Measurements from ENCODE around the gene GRB2. TPM values are rescaled to one million over a fixed set of nuclear protein-coding genes. Genes with fewer than 3 reads are reported as not detected.
"Not testable (repeated sequence)": the region's sequence is repeated elsewhere in the genome, so short reads cannot be mapped to it uniquely, and the experiment has no call there.

Gene GRB2
- total and polyA plus RNA-seq, 2 experiments from 2014 or later: 89.0 to 112 TPM

- not testable (repeated sequence) for ATAC-seq; H3K36me3 ChIP-seq (ENCODE audit: insufficient read depth); H3K27ac ChIP-seq (ENCODE audit: low read depth); DNase-seq (ENCODE audit: low spot score); H3K4me2 ChIP-seq; H3K27me3 ChIP-seq (ENCODE audit: insufficient read depth); H3F3A ChIP-seq (replicated peaks; ENCODE audit: low read depth); H3K27ac Mint-ChIP-seq; H3K9me3 Mint-ChIP-seq; H2AFZ ChIP-seq; H3K4me3 ChIP-seq; H3K4me3 Mint-ChIP-seq; H3K9me2 ChIP-seq (ENCODE audit: insufficient read depth); H3K27me3 Mint-ChIP-seq (ENCODE audit: insufficient read depth, low read depth, poor library complexity)
- Mint-ChIP-seq H3K36me3 (ENCODE audit: low read depth) (peaks cover 12% of the 10 kb centered on the region; the same call in 2 of the 3 replicates), H3K4me1 (peaks cover 11% of the 10 kb centered on the region; the same call in 2 of the 3 replicates)
- peaks cover 13% of the 10 kb centered on the region for H3K4me1 ChIP-seq (ENCODE audit: insufficient read depth)
- peaks cover 100% of the 10 kb centered on the region for H3K79me2 ChIP-seq (replicated peaks; ENCODE audit: insufficient read depth)
- peaks cover 21% of the 10 kb centered on the region for H4K20me1 ChIP-seq (replicated peaks; ENCODE audit: insufficient read depth)
Observed at GRCh38 chr17:75379426-75379825, 26.1 kb downstream of the GRB2 start.

- TF ChIP-seq, protein P1, sequence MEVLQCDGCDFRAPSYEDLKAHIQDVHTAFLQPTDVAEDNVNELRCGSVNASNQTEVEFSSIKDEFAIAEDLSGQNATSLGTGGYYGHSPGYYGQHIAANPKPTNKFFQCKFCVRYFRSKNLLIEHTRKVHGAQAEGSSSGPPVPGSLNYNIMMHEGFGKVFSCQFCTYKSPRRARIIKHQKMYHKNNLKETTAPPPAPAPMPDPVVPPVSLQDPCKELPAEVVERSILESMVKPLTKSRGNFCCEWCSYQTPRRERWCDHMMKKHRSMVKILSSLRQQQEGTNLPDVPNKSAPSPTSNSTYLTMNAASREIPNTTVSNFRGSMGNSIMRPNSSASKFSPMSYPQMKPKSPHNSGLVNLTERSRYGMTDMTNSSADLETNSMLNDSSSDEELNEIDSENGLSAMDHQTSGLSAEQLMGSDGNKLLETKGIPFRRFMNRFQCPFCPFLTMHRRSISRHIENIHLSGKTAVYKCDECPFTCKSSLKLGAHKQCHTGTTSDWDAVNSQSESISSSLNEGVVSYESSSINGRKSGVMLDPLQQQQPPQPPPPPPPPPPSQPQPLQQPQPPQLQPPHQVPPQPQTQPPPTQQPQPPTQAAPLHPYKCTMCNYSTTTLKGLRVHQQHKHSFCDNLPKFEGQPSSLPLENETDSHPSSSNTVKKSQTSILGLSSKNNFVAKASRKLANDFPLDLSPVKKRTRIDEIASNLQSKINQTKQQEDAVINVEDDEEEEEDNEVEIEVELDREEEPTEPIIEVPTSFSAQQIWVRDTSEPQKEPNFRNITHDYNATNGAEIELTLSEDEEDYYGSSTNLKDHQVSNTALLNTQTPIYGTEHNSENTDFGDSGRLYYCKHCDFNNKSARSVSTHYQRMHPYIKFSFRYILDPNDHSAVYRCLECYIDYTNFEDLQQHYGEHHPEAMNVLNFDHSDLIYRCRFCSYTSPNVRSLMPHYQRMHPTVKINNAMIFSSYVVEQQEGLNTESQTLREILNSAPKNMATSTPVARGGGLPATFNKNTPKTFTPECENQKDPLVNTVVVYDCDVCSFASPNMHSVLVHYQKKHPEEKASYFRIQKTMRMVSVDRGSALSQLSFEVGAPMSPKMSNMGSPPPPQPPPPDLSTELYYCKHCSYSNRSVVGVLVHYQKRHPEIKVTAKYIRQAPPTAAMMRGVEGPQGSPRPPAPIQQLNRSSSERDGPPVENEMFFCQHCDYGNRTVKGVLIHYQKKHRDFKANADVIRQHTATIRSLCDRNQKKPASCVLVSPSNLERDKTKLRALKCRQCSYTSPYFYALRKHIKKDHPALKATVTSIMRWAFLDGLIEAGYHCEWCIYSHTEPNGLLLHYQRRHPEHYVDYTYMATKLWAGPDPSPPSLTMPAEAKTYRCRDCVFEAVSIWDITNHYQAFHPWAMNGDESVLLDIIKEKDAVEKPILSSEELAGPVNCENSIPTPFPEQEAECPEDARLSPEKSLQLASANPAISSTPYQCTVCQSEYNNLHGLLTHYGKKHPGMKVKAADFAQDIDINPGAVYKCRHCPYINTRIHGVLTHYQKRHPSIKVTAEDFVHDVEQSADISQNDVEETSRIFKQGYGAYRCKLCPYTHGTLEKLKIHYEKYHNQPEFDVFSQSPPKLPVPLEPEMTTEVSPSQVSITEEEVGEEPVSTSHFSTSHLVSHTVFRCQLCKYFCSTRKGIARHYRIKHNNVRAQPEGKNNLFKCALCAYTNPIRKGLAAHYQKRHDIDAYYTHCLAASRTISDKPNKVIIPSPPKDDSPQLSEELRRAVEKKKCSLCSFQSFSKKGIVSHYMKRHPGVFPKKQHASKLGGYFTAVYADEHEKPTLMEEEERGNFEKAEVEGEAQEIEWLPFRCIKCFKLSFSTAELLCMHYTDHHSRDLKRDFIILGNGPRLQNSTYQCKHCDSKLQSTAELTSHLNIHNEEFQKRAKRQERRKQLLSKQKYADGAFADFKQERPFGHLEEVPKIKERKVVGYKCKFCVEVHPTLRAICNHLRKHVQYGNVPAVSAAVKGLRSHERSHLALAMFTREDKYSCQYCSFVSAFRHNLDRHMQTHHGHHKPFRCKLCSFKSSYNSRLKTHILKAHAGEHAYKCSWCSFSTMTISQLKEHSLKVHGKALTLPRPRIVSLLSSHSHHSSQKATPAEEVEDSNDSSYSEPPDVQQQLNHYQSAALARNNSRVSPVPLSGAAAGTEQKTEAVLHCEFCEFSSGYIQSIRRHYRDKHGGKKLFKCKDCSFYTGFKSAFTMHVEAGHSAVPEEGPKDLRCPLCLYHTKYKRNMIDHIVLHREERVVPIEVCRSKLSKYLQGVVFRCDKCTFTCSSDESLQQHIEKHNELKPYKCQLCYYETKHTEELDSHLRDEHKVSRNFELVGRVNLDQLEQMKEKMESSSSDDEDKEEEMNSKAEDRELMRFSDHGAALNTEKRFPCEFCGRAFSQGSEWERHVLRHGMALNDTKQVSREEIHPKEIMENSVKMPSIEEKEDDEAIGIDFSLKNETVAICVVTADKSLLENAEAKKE (CRISPR knock-in tag; IDR thresholded peaks at IDR 0.05): no peak
- TF ChIP-seq ETS1 (IDR thresholded peaks at IDR 0.05) (no peak), EZH2 (IDR thresholded peaks at IDR 0.05; ENCODE audit: low read depth, unreplicated experiment) (no peak), NANOG (IDR thresholded peaks at IDR 0.05; ENCODE audit: borderline replicate concordance) (no peak), ZNF331 (CRISPR knock-in tag; IDR thresholded peaks at IDR 0.05; ENCODE audit: low read depth) (no peak)
- TF ChIP-seq, protein P2, sequence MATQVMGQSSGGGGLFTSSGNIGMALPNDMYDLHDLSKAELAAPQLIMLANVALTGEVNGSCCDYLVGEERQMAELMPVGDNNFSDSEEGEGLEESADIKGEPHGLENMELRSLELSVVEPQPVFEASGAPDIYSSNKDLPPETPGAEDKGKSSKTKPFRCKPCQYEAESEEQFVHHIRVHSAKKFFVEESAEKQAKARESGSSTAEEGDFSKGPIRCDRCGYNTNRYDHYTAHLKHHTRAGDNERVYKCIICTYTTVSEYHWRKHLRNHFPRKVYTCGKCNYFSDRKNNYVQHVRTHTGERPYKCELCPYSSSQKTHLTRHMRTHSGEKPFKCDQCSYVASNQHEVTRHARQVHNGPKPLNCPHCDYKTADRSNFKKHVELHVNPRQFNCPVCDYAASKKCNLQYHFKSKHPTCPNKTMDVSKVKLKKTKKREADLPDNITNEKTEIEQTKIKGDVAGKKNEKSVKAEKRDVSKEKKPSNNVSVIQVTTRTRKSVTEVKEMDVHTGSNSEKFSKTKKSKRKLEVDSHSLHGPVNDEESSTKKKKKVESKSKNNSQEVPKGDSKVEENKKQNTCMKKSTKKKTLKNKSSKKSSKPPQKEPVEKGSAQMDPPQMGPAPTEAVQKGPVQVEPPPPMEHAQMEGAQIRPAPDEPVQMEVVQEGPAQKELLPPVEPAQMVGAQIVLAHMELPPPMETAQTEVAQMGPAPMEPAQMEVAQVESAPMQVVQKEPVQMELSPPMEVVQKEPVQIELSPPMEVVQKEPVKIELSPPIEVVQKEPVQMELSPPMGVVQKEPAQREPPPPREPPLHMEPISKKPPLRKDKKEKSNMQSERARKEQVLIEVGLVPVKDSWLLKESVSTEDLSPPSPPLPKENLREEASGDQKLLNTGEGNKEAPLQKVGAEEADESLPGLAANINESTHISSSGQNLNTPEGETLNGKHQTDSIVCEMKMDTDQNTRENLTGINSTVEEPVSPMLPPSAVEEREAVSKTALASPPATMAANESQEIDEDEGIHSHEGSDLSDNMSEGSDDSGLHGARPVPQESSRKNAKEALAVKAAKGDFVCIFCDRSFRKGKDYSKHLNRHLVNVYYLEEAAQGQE (IDR thresholded peaks at IDR 0.05; ENCODE audit: unreplicated experiment): no peak
- no peaks in the 10 kb centered on the region for H3K9me2 ChIP-seq (ENCODE audit: insufficient read depth)
- H3F3A ChIP-seq (replicated peaks; ENCODE audit: low read depth): 0 out of 2 replicates have a peak, but pooled peaks cover 5% of the 10 kb centered on the region
- H3K27me3 ChIP-seq (ENCODE audit: insufficient read depth): no peaks in the 10 kb centered on the region
- peaks cover 37% of the 10 kb centered on the region for H3K4me1 ChIP-seq (ENCODE audit: insufficient read depth)
- no peak overlapping the region for H3K4me2 ChIP-seq
- no peak overlapping the region for H3K4me3 ChIP-seq
- peaks cover 12% of the 10 kb centered on the region; the same call in 2 of the 3 replicates for H3K36me3 Mint-ChIP-seq (ENCODE audit: low read depth)
- H3K9me3 Mint-ChIP-seq: no peaks in the 10 kb centered on the region
- H3K27ac Mint-ChIP-seq: no peak overlapping the region
- H2AFZ ChIP-seq: no peak overlapping the region
- no peak for DNase-seq (ENCODE audit: low spot score)
- 0 out of 2 replicates have a peak overlapping the region, but pooled peaks have one; percentile 19 for H3K27ac ChIP-seq (ENCODE audit: low read depth)
- no peak overlapping the region for H3K4me3 Mint-ChIP-seq
- no peaks in the 10 kb centered on the region for H3K27me3 Mint-ChIP-seq (ENCODE audit: insufficient read depth, low read depth, poor library complexity)
- no peaks in the 10 kb centered on the region for H3K36me3 ChIP-seq (ENCODE audit: insufficient read depth)
- H3K4me1 Mint-ChIP-seq: peaks cover 23% of the 10 kb centered on the region
- H3K79me2 ChIP-seq (replicated peaks; ENCODE audit: insufficient read depth): peaks cover 100% of the 10 kb centered on the region
- H4K20me1 ChIP-seq (replicated peaks; ENCODE audit: insufficient read depth): peaks cover 56% of the 10 kb centered on the region
- no peak for ATAC-seq
Observed at GRCh38 chr17:75373280-75373679, 32.2 kb downstream of the GRB2 start.

All from GM23338 (cell line).